Epithelial cell of esophagus (primary cell): ENCODE data around the gene DUSP12.

ENCODE experiments used
- DNase-seq: peaks from one replicate; pipeline ENCODE4 v3.0.0; 2010; ENCODE audit warnings: low read depth
- H3K4me3 ChIP-seq: 2 replicates; pipeline ENCODE4 v1.5.1; 2011; ENCODE audit warnings: mild to moderate bottlenecking, low read length, control low read depth
- CTCF ChIP-seq: IDR thresholded peaks from 2 replicates; pipeline ENCODE4 v1.5.1; 2011; ENCODE audit warnings: low read depth, mild to moderate bottlenecking, low read length, control low read depth, inconsistent platforms; ENCODE audit not compliant: insufficient read depth; ENCODE audit errors: missing control alignments

The DUSP12 gene

GRCh38 chr1:161709373-161709772 lies 40.2 kb upstream of the DUSP12 start:
- TF ChIP-seq CTCF, result no peak
- no peak for DNase-seq
- H3K4me3 ChIP-seq, result no peak overlapping the region

DNA sequence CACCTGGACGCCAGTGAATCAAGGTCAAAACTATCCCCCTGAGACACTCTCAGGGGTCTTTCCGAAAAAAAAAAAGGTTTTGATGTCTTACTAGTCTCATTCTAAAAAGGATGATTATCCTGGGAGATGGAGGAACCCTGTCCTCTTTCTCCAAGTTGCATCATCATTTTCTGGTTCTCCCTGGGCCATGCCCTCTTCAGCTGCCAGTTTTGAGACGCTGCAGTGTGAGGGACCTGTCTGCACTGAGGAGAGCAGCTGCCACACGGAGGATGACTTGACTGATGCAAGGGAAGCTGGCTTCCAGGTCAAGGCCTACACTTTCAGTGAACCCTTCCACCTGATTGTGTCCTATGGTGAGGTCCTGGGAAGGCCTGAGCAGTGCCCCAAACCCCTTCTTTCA lies 39.0 kb upstream of the DUSP12 start:
- no peak for DNase-seq
- TF ChIP-seq CTCF, result no peak
- H3K4me3 ChIP-seq, result no peak overlapping the region

DNA sequence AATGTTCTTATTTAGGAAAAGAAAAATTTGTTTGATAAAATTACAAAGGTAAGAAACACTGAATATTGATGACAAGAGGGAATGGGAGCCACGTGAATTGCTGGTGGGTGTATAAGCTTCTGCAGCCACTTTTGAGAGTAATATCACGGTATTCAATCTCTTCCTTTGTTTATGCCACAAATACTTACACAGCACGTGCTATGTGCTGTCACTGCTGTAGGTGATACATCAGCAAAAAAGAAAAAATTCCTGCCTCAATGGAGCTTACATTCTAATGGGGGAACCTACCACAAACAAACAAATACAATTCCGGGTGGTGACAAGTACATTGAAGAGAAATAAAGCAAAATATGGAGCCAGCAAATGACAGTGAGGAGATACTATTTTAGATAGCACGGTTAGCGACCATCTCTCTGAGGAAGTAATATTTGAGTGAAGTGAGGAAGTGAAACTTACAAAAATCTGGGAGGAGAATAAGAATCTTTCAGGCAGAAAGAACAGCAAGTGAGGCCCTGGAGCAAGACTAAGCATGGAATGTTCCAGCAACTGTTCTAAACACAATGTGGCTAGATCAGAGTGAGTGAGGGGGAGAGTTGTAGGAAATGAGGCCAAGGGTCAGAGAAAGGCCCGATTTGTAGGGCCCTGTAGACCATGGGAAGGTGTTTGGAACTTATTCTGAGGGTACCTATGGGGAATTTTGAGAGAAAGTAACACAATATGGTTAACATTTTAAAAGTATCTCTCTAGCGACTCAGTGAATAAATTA lies 30.8 kb upstream of the DUSP12 start:
- no peak for TF ChIP-seq CTCF
- no peak overlapping the region for H3K4me3 ChIP-seq
- no peak for DNase-seq

DNA sequence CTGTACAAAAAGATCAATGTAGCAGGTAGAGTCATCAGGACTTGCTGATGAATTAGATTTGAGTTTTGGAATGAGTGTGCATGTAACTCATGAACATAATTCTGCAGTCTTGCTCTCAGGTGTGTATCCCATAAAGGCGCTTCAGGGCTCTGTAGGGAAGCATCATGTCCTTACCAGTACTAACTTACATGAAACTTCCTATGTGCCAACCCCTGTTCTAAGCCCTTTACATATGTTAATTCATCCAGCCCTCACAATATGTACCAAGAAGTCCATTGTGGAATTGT lies 30.3 kb upstream of the DUSP12 start:
- TF ChIP-seq CTCF, result no peak

GRCh38 chr1:161720422-161720821 lies 29.2 kb upstream of the DUSP12 start:
- H3K4me3 ChIP-seq, result no peak overlapping the region
- TF ChIP-seq CTCF, result no peak
- no peak for DNase-seq

More for the DNA sequence above, 30.3 kb upstream of the DUSP12 start:
- H3K4me3 ChIP-seq, result no peak overlapping the region
- DNase-seq, result no peak

- DNase-seq, result no peak
- no peak within 1 kb of the TSS for H3K4me3 ChIP-seq
- TF ChIP-seq CTCF, result no peak
Observed at GRCh38 chr1:161720956-161721737, 28.4 kb upstream of the DUSP12 start, which contains the start of gene FCRLB. FCRLB (plus strand) TSS chr1:161721544; CDS start chr1:161722673, 1,129 bp downstream.
